H9 (cell line): ENCODE data around the gene RB1. TPM values are rescaled to one million over a fixed set of nuclear protein-coding genes. Genes with fewer than 3 reads are reported as not detected.

Source experiments
- DNase-seq: peaks from one replicate; pipeline ENCODE4 v3.0.0-alpha.2; 2017
- H2AFZ ChIP-seq: one replicate; pipeline ENCODE4 v1.6.1; 2013; ENCODE audit warnings: mild to moderate bottlenecking, low read length, control low read depth, moderate library complexity
- H2AK5ac ChIP-seq: 2 replicates; pipeline ENCODE4 v1.6.1; 2013; ENCODE audit warnings: low read length, control low read depth, mixed read lengths; ENCODE audit not compliant: insufficient read length
- H2BK120ac ChIP-seq: one replicate; pipeline ENCODE4 v1.6.1; 2013; ENCODE audit warnings: low read depth, mild to moderate bottlenecking, low read length, control low read depth, inconsistent platforms; ENCODE audit not compliant: poor library complexity, severe bottlenecking
- H2BK12ac ChIP-seq: 2 replicates; pipeline ENCODE4 v1.6.1; 2013; ENCODE audit warnings: low read length, control low read depth, mixed read lengths, low read depth; ENCODE audit not compliant: insufficient read length
- H2BK15ac ChIP-seq: 2 replicates; pipeline ENCODE4 v1.6.1; 2013; ENCODE audit warnings: low read depth, low read length, control low read depth
- H2BK20ac ChIP-seq: one replicate; pipeline ENCODE4 v1.6.1; 2013; ENCODE audit warnings: low read depth, mild to moderate bottlenecking, low read length, control low read depth, inconsistent platforms; ENCODE audit not compliant: poor library complexity, severe bottlenecking
- H2BK5ac ChIP-seq: 2 replicates; pipeline ENCODE4 v1.6.1; 2013; ENCODE audit warnings: low read length, control low read depth, mixed read lengths; ENCODE audit not compliant: insufficient read length
- H3K14ac ChIP-seq: 2 replicates; pipeline ENCODE4 v1.6.1; 2013; ENCODE audit warnings: low read length, control low read depth; ENCODE audit not compliant: insufficient read depth
- H3K18ac ChIP-seq: 2 replicates; pipeline ENCODE4 v1.6.1; 2013; ENCODE audit warnings: low read depth, mild to moderate bottlenecking, mixed read lengths, low read length, control low read depth; ENCODE audit not compliant: insufficient read length
- H3K23ac ChIP-seq: 2 replicates; pipeline ENCODE4 v1.6.1; 2013; ENCODE audit warnings: low read length, control low read depth, mixed read lengths, low read depth; ENCODE audit not compliant: insufficient read length
- H3K23me2 ChIP-seq: 2 replicates; pipeline ENCODE4 v1.6.1; 2013; ENCODE audit warnings: low read depth, mild to moderate bottlenecking, mixed read lengths, low read length, control low read depth; ENCODE audit not compliant: insufficient read length, poor library complexity, severe bottlenecking
- H3K27ac ChIP-seq: 2 replicates; pipeline ENCODE4 v1.5.1; 2013; ENCODE audit warnings: low read length, control low read depth, mixed read lengths, low read depth; ENCODE audit not compliant: insufficient read length
- H3K27me3 ChIP-seq: 2 replicates; pipeline ENCODE4 v1.6.1; 2013; ENCODE audit warnings: low read length, control low read depth, inconsistent platforms; ENCODE audit not compliant: insufficient read depth
- H3K4ac ChIP-seq: 2 replicates; pipeline ENCODE4 v1.6.1; 2013; ENCODE audit warnings: low read depth, mild to moderate bottlenecking, control low read depth, inconsistent platforms, low read length, moderate library complexity
- H3K4me1 ChIP-seq: 2 replicates; pipeline ENCODE4 v1.6.1; 2013; ENCODE audit warnings: low read length, control low read depth, inconsistent platforms; ENCODE audit not compliant: insufficient read depth
- H3K4me2 ChIP-seq: 2 replicates; pipeline ENCODE4 v1.6.1; 2013; ENCODE audit warnings: low read length, control low read depth, mixed read lengths; ENCODE audit not compliant: insufficient read length, insufficient read depth
- H3K56ac ChIP-seq: 2 replicates; pipeline ENCODE4 v1.6.1; 2013; ENCODE audit warnings: low read depth, mild to moderate bottlenecking, mixed read lengths, low read length, control low read depth; ENCODE audit not compliant: insufficient read length
- H3K79me1 ChIP-seq: 2 replicates; pipeline ENCODE4 v1.6.1; 2013; ENCODE audit warnings: low read depth, mild to moderate bottlenecking, moderate library complexity, low read length, control low read depth, inconsistent platforms; ENCODE audit not compliant: insufficient read depth, poor library complexity, severe bottlenecking
- H3K79me2 ChIP-seq: 2 replicates; pipeline ENCODE4 v1.6.1; 2013; ENCODE audit warnings: low read length, control low read depth, inconsistent platforms; ENCODE audit not compliant: insufficient read depth
- H3K9ac ChIP-seq: 2 replicates; pipeline ENCODE4 v1.6.1; 2013; ENCODE audit warnings: low read length, control low read depth, mixed read lengths; ENCODE audit not compliant: insufficient read length; ENCODE audit errors: extremely low read depth
- H3K9me3 ChIP-seq: one replicate; pipeline ENCODE4 v1.6.1; 2013; ENCODE audit warnings: low read depth, low read length, inconsistent platforms; ENCODE audit not compliant: control insufficient read depth
- H3T11ph ChIP-seq: one replicate; pipeline ENCODE4 v1.6.1; 2013; ENCODE audit warnings: mild to moderate bottlenecking, low read length, control low read depth, inconsistent platforms
- H4K20me1 ChIP-seq: one replicate; pipeline ENCODE4 v1.6.1; 2013; ENCODE audit not compliant: control insufficient read depth, insufficient read length, insufficient read depth
- H4K5ac ChIP-seq: 2 replicates; pipeline ENCODE4 v1.6.1; 2013; ENCODE audit warnings: low read depth, mild to moderate bottlenecking, mixed read lengths, low read length, control low read depth; ENCODE audit not compliant: insufficient read length
- H4K8ac ChIP-seq: replicated peaks from 2 replicates; pipeline ENCODE4 v1.6.1; 2013; ENCODE audit warnings: low read length, control low read depth, mixed read lengths, low read depth; ENCODE audit not compliant: insufficient read length
- H4K91ac ChIP-seq: 2 replicates; pipeline ENCODE4 v1.6.1; 2013; ENCODE audit warnings: low read depth, mild to moderate bottlenecking, moderate library complexity, mixed read lengths, low read length, control low read depth; ENCODE audit not compliant: insufficient read length
- H3K27ac Mint-ChIP-seq, 3 experiments: 2 replicates in 2 of 3; 3 replicates in 1 of 3; pipeline ENCODE4 v1.8.0; 2020 to 2021; ENCODE audit warnings: mixed read lengths in 3 of 3, mild to moderate bottlenecking in 1 of 3, moderate library complexity in 1 of 3
- H3K27me3 Mint-ChIP-seq: 2 replicates; pipeline ENCODE4 v1.8.0; 2021; ENCODE audit warnings: low read depth, mild to moderate bottlenecking, moderate library complexity, mixed read lengths
- H3K36me3 Mint-ChIP-seq, 3 experiments: 2 replicates in 2 of 3; 3 replicates in 1 of 3; pipeline ENCODE4 v1.8.0; 2020 to 2021; ENCODE audit warnings: low read depth in 3 of 3, mixed read lengths in 3 of 3; ENCODE audit not compliant: insufficient read depth in 1 of 3
- H3K4me1 Mint-ChIP-seq, 2 experiments: 2 replicates each; pipeline ENCODE4 v1.8.0; 2020; ENCODE audit warnings: mixed read lengths in 2 of 2
- H3K4me3 Mint-ChIP-seq, 2 experiments: 2 replicates in 1 of 2; 3 replicates in 1 of 2; pipeline ENCODE4 v1.8.0; 2020 to 2021; ENCODE audit warnings: mild to moderate bottlenecking in 2 of 2, mixed read lengths in 2 of 2, moderate library complexity in 1 of 2
- H3K9me3 Mint-ChIP-seq, 2 experiments: 2 replicates in 1 of 2; 3 replicates in 1 of 2; pipeline ENCODE4 v1.8.0; 2020; ENCODE audit warnings: mild to moderate bottlenecking in 2 of 2, mixed read lengths in 2 of 2, moderate library complexity in 1 of 2
- CTCF ChIP-seq: fragments of 200-600 bp; sonication (generic); conservative IDR thresholded peaks from 3 replicates; pipeline ENCODE4 v1.8.0; 2021; ENCODE audit warnings: antibody characterized with exemption, mild to moderate bottlenecking
- WGBS: extraction: QIAGEN DNeasy Blood & Tissue Kit; methylation state at CpG from one replicate; pipeline ENCODE4 v1.1.7; 2013; ENCODE audit warnings: missing lambda C conversion rate, low lambda C conversion rate, mixed read lengths; ENCODE audit not compliant: insufficient read length; ENCODE audit errors: extremely low coverage; 5-methylcytosine and 5-hydroxymethylcytosine counted together
- total RNA-seq: library from RNA; stranded (reverse); gene quantifications from 2 replicates; pipeline ENCODE4 v1.2.1, GENCODE V29; 2021

Gene RB1
- total RNA-seq, 1 experiment from 2014 or later = 20.5 TPM

DNA sequence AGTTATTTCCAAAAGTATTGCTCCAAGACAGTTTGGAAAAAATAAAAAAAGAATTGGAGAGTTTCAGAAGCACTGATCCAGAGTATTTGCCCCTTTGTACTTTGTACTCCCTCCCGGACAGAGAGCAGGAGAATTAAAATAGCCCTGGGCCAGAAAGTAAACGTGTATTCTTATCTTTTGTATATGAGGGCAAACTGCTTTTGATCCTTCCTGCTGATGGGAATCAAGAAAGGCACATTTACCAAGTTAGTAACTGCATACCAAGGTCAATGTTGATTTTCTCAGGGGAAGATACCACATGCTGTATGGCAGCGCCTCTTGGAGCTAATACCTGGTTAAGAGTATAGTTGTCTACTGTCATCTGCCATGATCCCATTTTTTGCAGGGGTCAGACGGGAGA is 10.9 kb upstream of the RB1 start:
- H3K56ac ChIP-seq = no peak overlapping the region
- H3K79me2 ChIP-seq = no peaks in the 10 kb centered on the region
- H3K4ac ChIP-seq = no peak overlapping the region
- Mint-ChIP-seq H3K36me3 (no peaks in the 10 kb centered on the region), H3K9me3 (no peaks in the 10 kb centered on the region), H3K4me1 (no peaks in the 10 kb centered on the region), H3K27ac (no peak overlapping the region), H3K4me3 (no peak overlapping the region), H3K27me3 (no peaks in the 10 kb centered on the region)
- no peak overlapping the region for H2AK5ac ChIP-seq
- no CpG with 5 or more reads among the region's 4 CpGs for WGBS
- H3K9ac ChIP-seq = no peak overlapping the region
- H4K20me1 ChIP-seq = no peaks in the 10 kb centered on the region
- H2BK5ac ChIP-seq = no peak overlapping the region
- no peak overlapping the region for H2BK120ac ChIP-seq
- H3K23ac ChIP-seq = no peak overlapping the region
- no peaks in the 10 kb centered on the region for H3K27me3 ChIP-seq
- no peak overlapping the region for H3T11ph ChIP-seq
- no peaks in the 10 kb centered on the region for H3K23me2 ChIP-seq
- H3K4me2 ChIP-seq = no peak overlapping the region
- no peak for TF ChIP-seq CTCF
- H4K8ac ChIP-seq = no peak overlapping the region
- H3K79me1 ChIP-seq = no peaks in the 10 kb centered on the region
- H3K27ac ChIP-seq = no peak overlapping the region
- H3K4me1 ChIP-seq = no peaks in the 10 kb centered on the region
- H4K91ac ChIP-seq = no peak overlapping the region
- no peak overlapping the region for H3K18ac ChIP-seq
- no peak overlapping the region for H2BK15ac ChIP-seq
- no peak for DNase-seq
- H2BK12ac ChIP-seq = no peak overlapping the region
- H3K9me3 ChIP-seq = no peaks in the 10 kb centered on the region
- no peak overlapping the region for H3K14ac ChIP-seq
- H4K5ac ChIP-seq = no peak overlapping the region
- no peak overlapping the region for H2AFZ ChIP-seq
- H2BK20ac ChIP-seq = no peak overlapping the region
